Central memory CD8-positive, alpha-beta T cell (primary cell): ENCODE data around the gene RAD50.
A peak's percentile ranks its signal among the peaks of the same experiment; 100 is the strongest.

Experiments
- ATAC-seq: fragments of 150-1000 bp; cut with Tn5 transposase; replicated peaks from 2 replicates; pipeline ENCODE4 v1.10.0; 2022; ENCODE audit warnings: mild to moderate bottlenecking, moderate FRiP score, moderate number of reproducible peaks; ENCODE audit not compliant: poor library complexity, severe bottlenecking; ENCODE audit errors: extremely low read depth
- DNase-seq, 2 donors: peaks; one replicate each; pipeline ENCODE4 v3.0.0; 2021; ENCODE audit warnings: low spot score in 2 of 2
- H3K27ac Mint-ChIP-seq: one replicate; pipeline ENCODE4 v1.8.0; 2022; ENCODE audit warnings: low read depth, mild to moderate bottlenecking, moderate library complexity, mixed read lengths
- H3K27me3 Mint-ChIP-seq: one replicate; pipeline ENCODE4 v1.8.0; 2022; ENCODE audit warnings: mixed read lengths
- H3K36me3 Mint-ChIP-seq: one replicate; pipeline ENCODE4 v1.8.0; 2022; ENCODE audit warnings: mild to moderate bottlenecking, moderate library complexity, mixed read lengths; ENCODE audit not compliant: insufficient read depth
- H3K4me1 Mint-ChIP-seq: one replicate; pipeline ENCODE4 v1.8.0; 2022; ENCODE audit warnings: mixed read lengths
- H3K4me3 Mint-ChIP-seq: one replicate; pipeline ENCODE4 v1.8.0; 2022; ENCODE audit warnings: mild to moderate bottlenecking, moderate library complexity, mixed read lengths
- H3K9me3 Mint-ChIP-seq: one replicate; pipeline ENCODE4 v1.8.0; 2022; ENCODE audit warnings: mixed read lengths

Gene RAD50

GRCh38 chr5:132646583-132647266 lies 89.9 kb downstream of the RAD50 start:
- H3K27ac Mint-ChIP-seq, result no peak overlapping the region
- no peak for ATAC-seq
- DNase-seq, result no peak
- no peak overlapping the region for H3K4me3 Mint-ChIP-seq
- no peaks in the 10 kb centered on the region for H3K4me1 Mint-ChIP-seq
- H3K9me3 Mint-ChIP-seq, result peaks cover 11% of the 10 kb centered on the region
- peaks cover 9% of the 10 kb centered on the region for H3K36me3 Mint-ChIP-seq
- H3K27me3 Mint-ChIP-seq, result no peaks in the 10 kb centered on the region

GRCh38 chr5:132647473-132647872 lies 90.7 kb downstream of the RAD50 start:
- Mint-ChIP-seq H3K4me3 (no peak overlapping the region), H3K9me3 (peaks cover 11% of the 10 kb centered on the region), H3K4me1 (no peaks in the 10 kb centered on the region), H3K27me3 (no peaks in the 10 kb centered on the region), H3K27ac (no peak overlapping the region), H3K36me3 (peaks cover 5% of the 10 kb centered on the region)
- ATAC-seq, result no peak
- DNase-seq, result no peak

GRCh38 chr5:132648355-132648754 lies 91.6 kb downstream of the RAD50 start:
- Mint-ChIP-seq H3K27ac (no peak overlapping the region), H3K27me3 (no peaks in the 10 kb centered on the region), H3K36me3 (no peaks in the 10 kb centered on the region), H3K4me1 (no peaks in the 10 kb centered on the region), H3K4me3 (no peak overlapping the region), H3K9me3 (peaks cover 11% of the 10 kb centered on the region)
- ATAC-seq (no peak), DNase-seq (no peak)

GRCh38 chr5:132651838-132652469 lies 95.2 kb downstream of the RAD50 start:
- Mint-ChIP-seq H3K27me3 (peaks cover 7% of the 10 kb centered on the region), H3K27ac (no peak overlapping the region), H3K9me3 (peaks cover 11% of the 10 kb centered on the region), H3K36me3 (no peaks in the 10 kb centered on the region), H3K4me1 (peaks cover 7% of the 10 kb centered on the region), H3K4me3 (no peak overlapping the region)
- ATAC-seq, result no peak
- DNase-seq, result no peak

GRCh38 chr5:132653716-132654115 lies 96.9 kb downstream of the RAD50 start:
- ATAC-seq (no peak), DNase-seq (no peak)
- Mint-ChIP-seq H3K4me1 (peaks cover 9% of the 10 kb centered on the region), H3K27me3 (peaks cover 8% of the 10 kb centered on the region), H3K27ac (no peak overlapping the region), H3K4me3 (no peak overlapping the region), H3K36me3 (no peaks in the 10 kb centered on the region), H3K9me3 (peaks cover under 1% of the 10 kb centered on the region)

- no peak for DNase-seq
- Mint-ChIP-seq H3K4me1 (peaks cover 9% of the 10 kb centered on the region), H3K36me3 (no peaks in the 10 kb centered on the region), H3K27ac (no peak overlapping the region), H3K4me3 (peak overlapping the region; percentile 72), H3K27me3 (peaks cover 8% of the 10 kb centered on the region), H3K9me3 (no peaks in the 10 kb centered on the region)
- ATAC-seq, result peak; percentile 45
These were observed 99.3 kb downstream of the RAD50 start for GRCh38 chr5:132655821-132656773.

GRCh38 chr5:132656774-132657355 lies 100.1 kb downstream of the RAD50 start:
- ATAC-seq (peak; percentile 31), DNase-seq (no peak)
- peak overlapping the region; percentile 72 for H3K4me3 Mint-ChIP-seq
- H3K36me3 Mint-ChIP-seq, result no peaks in the 10 kb centered on the region
- peaks cover 9% of the 10 kb centered on the region for H3K4me1 Mint-ChIP-seq
- H3K27ac Mint-ChIP-seq, result no peak overlapping the region
- no peaks in the 10 kb centered on the region for H3K9me3 Mint-ChIP-seq
- H3K27me3 Mint-ChIP-seq, result peaks cover 8% of the 10 kb centered on the region

GRCh38 chr5:132657676-132658380 lies 101.1 kb downstream of the RAD50 start, which contains the start of gene IL13:
Gene IL13 (plus strand): TSS chr5:132658173. CDS start chr5:132658187, 14 bp downstream.
- ATAC-seq (no peak), DNase-seq (no peak)
- H3K4me1 Mint-ChIP-seq, result peaks cover 13% of the 10 kb centered on the region
- H3K36me3 Mint-ChIP-seq, result no peaks in the 10 kb centered on the region
- no peaks in the 10 kb centered on the region for H3K9me3 Mint-ChIP-seq
- peaks cover 8% of the 10 kb centered on the region for H3K27me3 Mint-ChIP-seq
- H3K27ac Mint-ChIP-seq, result no peak within 1 kb of the TSS
- H3K4me3 Mint-ChIP-seq, result peak within 1 kb of the TSS; percentile 72

- Mint-ChIP-seq H3K9me3 (no peaks in the 10 kb centered on the region), H3K27ac (no peak overlapping the region), H3K4me1 (peaks cover 21% of the 10 kb centered on the region), H3K36me3 (peaks cover 2% of the 10 kb centered on the region), H3K4me3 (no peak overlapping the region), H3K27me3 (peaks cover 8% of the 10 kb centered on the region)
- DNase-seq, result no peak
- no peak for ATAC-seq
These were observed 101.9 kb downstream of the RAD50 start for GRCh38 chr5:132658381-132659302.

GRCh38 chr5:132659598-132660493 lies 103.1 kb downstream of the RAD50 start:
- no peaks in the 10 kb centered on the region for H3K9me3 Mint-ChIP-seq
- H3K27me3 Mint-ChIP-seq, result peaks cover 8% of the 10 kb centered on the region
- H3K36me3 Mint-ChIP-seq, result peaks cover 6% of the 10 kb centered on the region
- H3K27ac Mint-ChIP-seq, result no peak overlapping the region
- peaks cover 32% of the 10 kb centered on the region for H3K4me1 Mint-ChIP-seq
- no peak overlapping the region for H3K4me3 Mint-ChIP-seq
- no peak for DNase-seq
- no peak for ATAC-seq
